K562 (cell line): ENCODE results near the gene KRT1. TPM values are rescaled to one million over a fixed set of nuclear protein-coding genes. Genes with fewer than 3 reads are reported as not detected.

Source experiments
- ARHGAP35 ChIP-seq: fragments of 450-650 bp; IDR thresholded peaks from 2 replicates; pipeline ENCODE4 v1.6.1; 2018; ENCODE audit not compliant: partially characterized antibody
- BRD4 ChIP-seq: fragments of 200-600 bp; sonication (generic); IDR thresholded peaks from 2 replicates; pipeline ENCODE4 v1.6.1; 2017; ENCODE audit warnings: inconsistent platforms
- CBX3 ChIP-seq, 2 experiments: IDR thresholded peaks; 1 replicate in 1 of 2; 2 replicates in 1 of 2; pipeline ENCODE4 v1.6.1; 2012; ENCODE audit warnings: inconsistent platforms in 2 of 2, low read length in 2 of 2, borderline replicate concordance in 1 of 2, control low read depth in 1 of 2
- EGR1 ChIP-seq: fragments of 450-650 bp; conservative IDR thresholded peaks from 2 replicates; pipeline ENCODE4 v1.6.1; 2017; ENCODE audit warnings: mild to moderate bottlenecking
- EP400 ChIP-seq: fragments of 450-650 bp; IDR thresholded peaks from 2 replicates; pipeline ENCODE4 v1.6.1; 2017; ENCODE audit warnings: antibody characterized with exemption, mild to moderate bottlenecking, moderate library complexity
- ETV5 ChIP-seq: sonication (generic); formaldehyde crosslinking; IDR thresholded peaks from 2 replicates; pipeline ENCODE4 v1.4.0; 2020; ENCODE audit warnings: low read depth, mild to moderate bottlenecking, missing genetic modification reagents
- FOXK1 ChIP-seq: sonication (generic); formaldehyde crosslinking; IDR thresholded peaks from 2 replicates; pipeline ENCODE4 v1.8.0; 2022; ENCODE audit warnings: missing genetic modification reagents, mild to moderate bottlenecking, borderline replicate concordance
- HDAC2 ChIP-seq: fragments of 450-650 bp; IDR thresholded peaks from 2 replicates; pipeline ENCODE4 v1.6.1; 2016; ENCODE audit warnings: mild to moderate bottlenecking
- L3MBTL2 ChIP-seq: fragments of 450-650 bp; IDR thresholded peaks from 2 replicates; pipeline ENCODE4 v1.6.1; 2016; ENCODE audit warnings: mild to moderate bottlenecking, moderate library complexity
- MAFK ChIP-seq: IDR thresholded peaks from 2 replicates; pipeline ENCODE4 v1.6.1; 2011; ENCODE audit warnings: low read length, improper control_type of control experiment
- MBD2 ChIP-seq: sonication (generic); IDR thresholded peaks from 2 replicates; pipeline ENCODE4 v1.6.1; 2016; ENCODE audit warnings: low read depth, borderline replicate concordance
- ZBED1 ChIP-seq: IDR thresholded peaks from 2 replicates; pipeline ENCODE4 v1.6.1; 2014
- ZBTB5 ChIP-seq: fragments of 450-650 bp; IDR thresholded peaks from 2 replicates; pipeline ENCODE4 v1.6.1; 2017; ENCODE audit warnings: antibody characterized with exemption
- ZFX ChIP-seq: sonication (generic); formaldehyde crosslinking; IDR thresholded peaks from 2 replicates; pipeline ENCODE4 v1.8.0; 2022; ENCODE audit warnings: mild to moderate bottlenecking, missing genetic modification reagents, moderate library complexity
- ZNF41 ChIP-seq: fragments of 250-450 bp; sonication (Bioruptor Pico); conservative IDR thresholded peaks from 2 replicates; pipeline ENCODE4 v1.4.0; 2020; ENCODE audit warnings: mild to moderate bottlenecking
- ZNF584 ChIP-seq: fragments of 200-800 bp; sonication (Bioruptor generic); IDR thresholded peaks from 2 replicates; pipeline ENCODE4 v1.6.1; 2016; ENCODE audit warnings: low read depth, mild to moderate bottlenecking, missing genetic modification characterization, missing compliant biosample characterization
- polyA plus RNA-seq, 8 experiments: library from polyadenylated mRNA; depleted of rRNA in 4 of 8; stranded (reverse) in 5 of 8; unstranded in 3 of 8; fragments of >200 nt; fragmentation: Nextera tagmentation in 2 of 8; fragmentation: Illumina TruSeq in 1 of 8; extraction: Ambion mirVana in 2 of 8; extraction: Trizol in 1 of 8; gene quantifications; 2 replicates each; pipeline versions ENCODE4 v1.2.1 to v1.2.3, GENCODE V29; 2011 to 2014; ENCODE audit warnings: inconsistent platforms in 1 of 8, missing spikeins in 1 of 8
- total RNA-seq, 7 experiments: library from RNA; depleted of rRNA in 6 of 7; stranded (reverse); fragments of >200 nt in 6 of 7; fragmentation: Illumina TruSeq in 2 of 7; extraction: Trizol in 2 of 7; gene quantifications; 2 replicates each; pipeline versions ENCODE4 v1.2.1 to v1.2.3, GENCODE V29; 2011 to 2021; ENCODE audit warnings: low replicate concordance in 1 of 7
- TF ChIP-seq, protein P1 (sequence below), 2 experiments: fragments of 450-650 bp; conservative IDR thresholded peaks; 2 replicates each; pipeline ENCODE4 v1.6.1; 2017; ENCODE audit warnings: mild to moderate bottlenecking in 2 of 2, moderate library complexity in 2 of 2
- TF ChIP-seq, protein P2 (sequence below): IDR thresholded peaks from 2 replicates; pipeline ENCODE4 v1.6.1; 2012; ENCODE audit warnings: low read depth, low read length, improper control_type of control experiment, borderline replicate concordance
- TF ChIP-seq, protein P3 (sequence below): sonication (generic); formaldehyde crosslinking; IDR thresholded peaks from 2 replicates; pipeline ENCODE4 v1.8.1; 2022; ENCODE audit warnings: missing genetic modification reagents
- TF ChIP-seq, protein P4 (sequence below): fragments of 450-650 bp; formaldehyde crosslinking; IDR thresholded peaks from 2 replicates; pipeline ENCODE4 v1.4.0; 2020; ENCODE audit warnings: mild to moderate bottlenecking, mixed read lengths

Gene KRT1
- total and polyA plus RNA-seq, 9 of the 15 experiments (the other 6 are each of a cell fraction or from before 2014, with no cell fraction given) = 0.18 TPM; not detected in 8

- TF ChIP-seq, protein P1, sequence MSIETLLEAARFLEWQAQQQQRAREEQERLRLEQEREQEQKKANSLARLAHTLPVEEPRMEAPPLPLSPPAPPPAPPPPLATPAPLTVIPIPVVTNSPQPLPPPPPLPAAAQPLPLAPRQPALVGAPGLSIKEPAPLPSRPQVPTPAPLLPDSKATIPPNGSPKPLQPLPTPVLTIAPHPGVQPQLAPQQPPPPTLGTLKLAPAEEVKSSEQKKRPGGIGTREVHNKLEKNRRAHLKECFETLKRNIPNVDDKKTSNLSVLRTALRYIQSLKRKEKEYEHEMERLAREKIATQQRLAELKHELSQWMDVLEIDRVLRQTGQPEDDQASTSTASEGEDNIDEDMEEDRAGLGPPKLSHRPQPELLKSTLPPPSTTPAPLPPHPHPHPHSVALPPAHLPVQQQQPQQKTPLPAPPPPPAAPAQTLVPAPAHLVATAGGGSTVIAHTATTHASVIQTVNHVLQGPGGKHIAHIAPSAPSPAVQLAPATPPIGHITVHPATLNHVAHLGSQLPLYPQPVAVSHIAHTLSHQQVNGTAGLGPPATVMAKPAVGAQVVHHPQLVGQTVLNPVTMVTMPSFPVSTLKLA (conservative IDR thresholded peaks at IDR 0.05) = peak in 1 of 2 experiments; percentile 76; a peak in 3 of 4 replicates
- peak in 1 of 2 experiments; percentile 91; a peak in 2 of 3 replicates for TF ChIP-seq CBX3 (IDR thresholded peaks at IDR 0.05; ENCODE audit: borderline replicate concordance in 1 of 2, low read length in 2 of 2)
- TF ChIP-seq ZFX (CRISPR knock-in tag) = peak; percentile 37
- peak; percentile 97 for TF ChIP-seq ETV5 (CRISPR knock-in tag)
- peak; percentile 85 for TF ChIP-seq HDAC2
- peak; percentile 98 for TF ChIP-seq L3MBTL2
- TF ChIP-seq ZBED1 = peak; percentile 85
- TF ChIP-seq EGR1 = peak; percentile 20; the same call in 1 of the 2 replicates
- peak; percentile 91 for TF ChIP-seq ZNF584 (CRISPR knock-in tag)
- no peak for TF ChIP-seq ZBTB5
- TF ChIP-seq, protein P2, sequence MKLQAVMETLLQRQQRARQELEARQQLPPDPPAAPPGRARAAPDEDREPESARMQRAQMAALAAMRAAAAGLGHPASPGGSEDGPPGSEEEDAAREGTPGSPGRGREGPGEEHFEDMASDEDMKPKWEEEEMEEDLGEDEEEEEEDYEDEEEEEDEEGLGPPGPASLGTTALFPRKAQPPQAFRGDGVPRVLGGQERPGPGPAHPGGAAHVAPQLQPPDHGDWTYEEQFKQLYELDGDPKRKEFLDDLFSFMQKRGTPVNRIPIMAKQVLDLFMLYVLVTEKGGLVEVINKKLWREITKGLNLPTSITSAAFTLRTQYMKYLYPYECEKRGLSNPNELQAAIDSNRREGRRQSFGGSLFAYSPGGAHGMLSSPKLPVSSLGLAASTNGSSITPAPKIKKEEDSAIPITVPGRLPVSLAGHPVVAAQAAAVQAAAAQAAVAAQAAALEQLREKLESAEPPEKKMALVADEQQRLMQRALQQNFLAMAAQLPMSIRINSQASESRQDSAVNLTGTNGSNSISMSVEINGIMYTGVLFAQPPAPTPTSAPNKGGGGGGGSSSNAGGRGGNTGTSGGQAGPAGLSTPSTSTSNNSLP = peak; percentile 20; the same call in 1 of the 2 replicates
- peak; percentile 54; the same call in 1 of the 2 replicates for TF ChIP-seq EP400
- TF ChIP-seq MAFK = peak; percentile 27
- TF ChIP-seq MBD2 = peak; percentile 87
- no peak for TF ChIP-seq FOXK1 (CRISPR knock-in tag)
- TF ChIP-seq BRD4 = peak; percentile 40; the same call in 1 of the 2 replicates
- TF ChIP-seq, protein P3, sequence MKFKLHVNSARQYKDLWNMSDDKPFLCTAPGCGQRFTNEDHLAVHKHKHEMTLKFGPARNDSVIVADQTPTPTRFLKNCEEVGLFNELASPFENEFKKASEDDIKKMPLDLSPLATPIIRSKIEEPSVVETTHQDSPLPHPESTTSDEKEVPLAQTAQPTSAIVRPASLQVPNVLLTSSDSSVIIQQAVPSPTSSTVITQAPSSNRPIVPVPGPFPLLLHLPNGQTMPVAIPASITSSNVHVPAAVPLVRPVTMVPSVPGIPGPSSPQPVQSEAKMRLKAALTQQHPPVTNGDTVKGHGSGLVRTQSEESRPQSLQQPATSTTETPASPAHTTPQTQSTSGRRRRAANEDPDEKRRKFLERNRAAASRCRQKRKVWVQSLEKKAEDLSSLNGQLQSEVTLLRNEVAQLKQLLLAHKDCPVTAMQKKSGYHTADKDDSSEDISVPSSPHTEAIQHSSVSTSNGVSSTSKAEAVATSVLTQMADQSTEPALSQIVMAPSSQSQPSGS (CRISPR knock-in tag) = no peak
- TF ChIP-seq, protein P4, sequence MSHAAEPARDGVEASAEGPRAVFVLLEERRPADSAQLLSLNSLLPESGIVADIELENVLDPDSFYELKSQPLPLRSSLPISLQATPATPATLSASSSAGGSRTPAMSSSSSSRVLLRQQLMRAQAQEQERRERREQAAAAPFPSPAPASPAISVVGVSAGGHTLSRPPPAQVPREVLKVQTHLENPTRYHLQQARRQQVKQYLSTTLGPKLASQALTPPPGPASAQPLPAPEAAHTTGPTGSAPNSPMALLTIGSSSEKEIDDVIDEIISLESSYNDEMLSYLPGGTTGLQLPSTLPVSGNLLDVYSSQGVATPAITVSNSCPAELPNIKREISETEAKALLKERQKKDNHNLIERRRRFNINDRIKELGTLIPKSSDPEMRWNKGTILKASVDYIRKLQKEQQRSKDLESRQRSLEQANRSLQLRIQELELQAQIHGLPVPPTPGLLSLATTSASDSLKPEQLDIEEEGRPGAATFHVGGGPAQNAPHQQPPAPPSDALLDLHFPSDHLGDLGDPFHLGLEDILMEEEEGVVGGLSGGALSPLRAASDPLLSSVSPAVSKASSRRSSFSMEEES (CRISPR knock-in tag) = peak; percentile 25; the same call in 1 of the 2 replicates
- TF ChIP-seq ZNF41 (CRISPR knock-in tag) = peak; percentile 64
- TF ChIP-seq ARHGAP35 = no peak
Measured at GRCh38 chr12:52662093-52662917, 17.9 kb downstream of the KRT1 start (continued).
